GM12874 (cell line): ENCODE results near the gene FITM2.

Source experiments
- TF ChIP-seq, protein P1 (sequence below): IDR thresholded peaks from 2 replicates; pipeline ENCODE4 v1.5.1; 2011; ENCODE audit warnings: low read depth, mild to moderate bottlenecking, control low read depth, low read length, moderate library complexity; ENCODE audit not compliant: insufficient read depth

The FITM2 gene

DNA sequence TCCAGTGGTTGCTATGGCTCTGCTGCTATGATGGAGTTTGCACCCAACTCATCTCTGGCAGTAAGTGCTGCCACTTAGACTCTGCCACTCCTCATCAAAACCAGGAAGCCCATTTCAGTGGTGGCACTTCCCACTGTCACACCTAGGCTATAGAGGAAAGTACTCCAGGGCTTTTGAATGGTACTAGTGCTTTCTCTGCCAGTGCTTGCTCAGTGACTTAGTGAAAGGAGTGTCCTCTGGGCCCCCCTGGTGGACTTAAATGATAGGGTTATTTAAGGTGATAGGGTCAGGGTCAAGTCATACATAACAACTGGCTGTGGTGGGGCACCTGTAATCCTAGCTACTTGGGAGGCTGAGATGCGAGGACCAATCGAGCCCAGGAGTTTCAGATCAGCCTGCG lies 22.8 kb downstream of the FITM2 start:
- TF ChIP-seq, protein P1, sequence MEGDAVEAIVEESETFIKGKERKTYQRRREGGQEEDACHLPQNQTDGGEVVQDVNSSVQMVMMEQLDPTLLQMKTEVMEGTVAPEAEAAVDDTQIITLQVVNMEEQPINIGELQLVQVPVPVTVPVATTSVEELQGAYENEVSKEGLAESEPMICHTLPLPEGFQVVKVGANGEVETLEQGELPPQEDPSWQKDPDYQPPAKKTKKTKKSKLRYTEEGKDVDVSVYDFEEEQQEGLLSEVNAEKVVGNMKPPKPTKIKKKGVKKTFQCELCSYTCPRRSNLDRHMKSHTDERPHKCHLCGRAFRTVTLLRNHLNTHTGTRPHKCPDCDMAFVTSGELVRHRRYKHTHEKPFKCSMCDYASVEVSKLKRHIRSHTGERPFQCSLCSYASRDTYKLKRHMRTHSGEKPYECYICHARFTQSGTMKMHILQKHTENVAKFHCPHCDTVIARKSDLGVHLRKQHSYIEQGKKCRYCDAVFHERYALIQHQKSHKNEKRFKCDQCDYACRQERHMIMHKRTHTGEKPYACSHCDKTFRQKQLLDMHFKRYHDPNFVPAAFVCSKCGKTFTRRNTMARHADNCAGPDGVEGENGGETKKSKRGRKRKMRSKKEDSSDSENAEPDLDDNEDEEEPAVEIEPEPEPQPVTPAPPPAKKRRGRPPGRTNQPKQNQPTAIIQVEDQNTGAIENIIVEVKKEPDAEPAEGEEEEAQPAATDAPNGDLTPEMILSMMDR: no peak

DNA sequence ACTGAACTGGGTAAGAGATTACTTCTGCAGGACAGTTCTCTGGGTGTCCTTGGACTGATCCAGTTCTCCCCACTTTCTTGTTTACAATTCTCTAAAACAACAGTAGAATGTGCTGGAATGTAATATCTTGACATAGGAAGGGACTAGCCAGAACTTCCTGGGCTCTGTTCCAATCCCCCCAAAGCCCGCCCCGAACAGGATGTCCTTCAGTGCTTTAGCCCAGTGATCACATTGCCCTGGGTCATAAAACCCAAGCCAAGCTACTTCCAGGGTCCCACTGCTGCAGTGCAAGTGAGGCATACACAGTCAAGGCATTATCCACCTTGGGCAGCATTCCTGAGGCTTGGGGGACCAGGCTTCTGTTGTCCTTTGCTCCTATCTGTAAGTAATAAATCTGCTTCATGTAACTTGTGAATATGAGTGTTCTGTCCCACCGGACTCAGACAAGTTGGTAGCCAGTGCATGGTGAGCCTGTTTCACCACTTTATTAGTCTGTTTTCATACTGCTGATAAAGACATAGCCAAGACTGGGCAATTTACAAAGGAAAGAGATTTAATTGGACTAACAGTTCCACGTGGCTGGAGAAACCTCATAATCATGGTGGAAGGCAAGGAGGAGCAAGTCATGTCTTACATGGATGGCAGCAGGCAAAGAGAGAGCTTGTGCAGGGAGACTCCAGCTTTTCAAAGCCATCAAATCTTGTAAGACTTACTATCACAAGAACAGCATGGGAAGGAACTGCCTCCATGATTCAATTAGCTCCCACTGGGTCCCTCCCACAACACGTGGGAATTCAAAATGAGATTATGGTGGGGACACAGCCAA lies 23.5 kb downstream of the FITM2 start:
- TF ChIP-seq, protein P1: no peak

DNA sequence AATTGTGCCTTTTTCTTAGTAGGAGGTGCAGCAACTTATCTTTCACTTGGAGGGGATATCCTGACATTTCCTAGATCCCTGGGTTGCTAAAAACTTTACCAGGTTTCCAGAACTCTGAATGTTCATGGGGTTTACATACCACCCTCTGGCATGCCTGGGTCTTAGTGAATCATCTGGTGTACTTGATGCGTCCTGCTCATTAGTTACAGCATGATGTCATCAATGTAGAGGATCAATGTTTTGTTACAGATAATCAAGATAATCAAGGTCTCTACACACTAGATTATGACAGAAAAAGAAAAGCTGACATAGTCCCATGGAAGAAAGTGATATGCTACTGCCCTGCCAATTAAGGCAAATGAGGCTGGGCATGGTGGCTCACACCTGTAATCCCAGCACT lies 27.0 kb downstream of the FITM2 start:
- TF ChIP-seq, protein P1: no peak

DNA sequence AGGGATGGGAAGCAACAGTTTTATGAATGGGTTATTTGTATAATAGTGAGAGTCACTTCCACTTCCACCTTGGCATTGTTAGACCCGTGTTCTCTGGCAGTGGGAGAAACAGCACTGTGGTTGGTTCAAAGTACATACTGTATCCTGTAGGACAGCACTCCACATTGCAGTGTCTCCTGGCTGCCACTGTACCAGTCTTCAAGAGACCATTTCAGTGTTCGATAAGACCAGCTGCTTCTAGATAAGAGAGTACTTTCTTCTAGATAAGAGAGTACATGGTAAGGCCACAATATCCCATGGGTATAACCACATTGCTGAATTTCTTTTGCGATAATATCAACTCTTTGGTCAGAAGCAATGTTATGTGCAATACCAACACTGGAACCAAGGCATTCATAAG lies 28.8 kb downstream of the FITM2 start:
- TF ChIP-seq, protein P1: no peak

DNA sequence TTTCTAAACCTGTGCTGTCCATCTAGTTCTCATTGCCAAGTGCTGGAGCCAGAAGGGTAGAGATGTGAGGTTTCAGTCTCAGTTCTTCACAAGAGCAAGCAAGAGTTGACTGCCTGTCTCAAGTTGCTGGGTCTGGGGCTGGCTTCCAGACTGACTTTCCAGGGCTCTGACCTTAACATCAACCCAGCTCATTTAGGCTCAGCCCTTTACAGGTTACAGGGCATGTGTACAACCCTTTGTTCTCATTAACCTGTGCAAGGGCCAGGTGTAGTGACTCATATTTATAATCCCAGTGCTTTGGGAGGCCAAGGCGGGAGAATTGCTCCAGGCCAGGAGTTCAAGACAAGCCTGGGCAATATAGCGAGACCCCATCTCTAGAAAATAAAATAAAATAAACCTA lies 30.6 kb downstream of the FITM2 start:
- TF ChIP-seq, protein P1: no peak

DNA sequence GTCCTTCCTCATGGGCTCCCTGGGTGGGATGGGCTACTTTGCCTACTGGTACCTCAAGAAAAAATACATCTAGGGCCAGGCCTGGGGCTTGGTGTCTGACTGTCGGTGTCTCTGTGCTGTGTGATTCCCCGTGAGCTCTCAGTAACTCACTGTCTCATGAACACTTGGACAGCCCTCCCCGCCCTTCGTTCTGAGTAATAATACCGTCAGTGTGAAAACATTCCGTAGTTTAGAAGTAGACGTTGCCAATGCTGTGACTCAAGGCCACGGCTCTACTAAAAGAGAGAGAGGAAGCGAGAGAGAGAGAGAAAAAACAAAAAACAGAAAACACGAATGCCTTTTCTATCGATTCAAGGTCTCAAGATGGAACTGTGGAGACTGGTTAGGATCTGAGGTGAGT lies 31.8 kb downstream of the FITM2 start:
- TF ChIP-seq, protein P1: no peak

DNA sequence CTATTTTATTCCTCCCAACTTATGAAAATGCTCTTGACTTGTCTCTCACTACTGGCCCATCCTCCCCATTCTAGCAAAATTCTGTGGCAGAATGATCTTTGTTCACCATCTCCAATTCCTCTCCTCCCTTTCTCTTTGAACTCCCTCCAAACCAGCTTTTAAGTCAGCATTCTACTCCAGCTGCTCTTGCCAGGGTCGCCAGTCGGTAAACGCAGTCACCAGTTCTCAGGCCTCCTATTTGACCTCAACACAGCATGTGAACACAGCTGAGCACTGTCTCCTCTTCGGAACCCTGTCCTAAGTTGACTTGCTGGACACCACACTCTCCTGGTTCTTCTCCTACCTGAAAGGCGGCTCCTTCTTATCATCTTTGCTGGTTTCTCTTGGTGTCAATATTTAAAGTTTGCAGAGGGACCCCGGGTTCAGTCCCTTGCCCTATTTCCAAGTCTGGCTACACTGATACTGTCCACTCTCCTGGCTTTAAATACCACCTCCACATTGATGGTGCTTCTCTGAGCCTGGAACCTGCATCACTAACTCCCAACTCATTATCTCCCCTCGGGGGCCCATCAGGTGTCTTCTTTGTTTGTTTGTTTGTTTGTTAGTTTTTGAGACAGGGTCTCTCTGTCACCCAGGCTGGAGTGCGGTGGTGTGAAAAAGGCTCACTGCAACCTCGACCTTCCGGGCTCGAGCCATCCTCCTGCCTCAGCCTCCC lies 36.5 kb downstream of the FITM2 start:
- TF ChIP-seq, protein P1: no peak
